ENCODE measurements around the gene TBX19.

The TBX19 gene

GRCh38 chr1:168320800-168321450, 40.2 kb downstream of the TBX19 start:
- TF ChIP-seq TCF12 (IDR thresholded peaks at IDR 0.05; ENCODE audit: low read depth), result no peak

DNA sequence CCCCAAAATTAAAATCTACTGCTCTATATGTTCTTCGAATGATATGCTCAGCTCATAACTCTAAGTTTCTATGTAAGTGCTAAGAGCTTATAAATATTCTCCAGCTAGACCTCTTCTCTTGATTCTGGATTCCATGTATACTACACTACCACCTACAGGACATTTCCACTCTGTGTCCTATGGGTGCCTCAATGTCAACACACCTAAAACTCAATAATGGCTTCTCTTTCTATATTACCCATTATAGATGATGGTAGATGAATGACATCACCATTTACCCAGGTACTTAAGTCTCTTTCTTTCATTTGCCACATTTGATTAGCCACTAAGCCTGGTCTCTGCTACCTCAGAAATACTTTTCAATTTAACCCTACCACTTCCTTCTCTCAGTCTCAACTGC, 41.3 kb downstream of the TBX19 start:
- peak; percentile 63 for TF ChIP-seq RAD21 (IDR thresholded peaks at IDR 0.05; ENCODE audit: low read depth)
- TF ChIP-seq, protein P1, sequence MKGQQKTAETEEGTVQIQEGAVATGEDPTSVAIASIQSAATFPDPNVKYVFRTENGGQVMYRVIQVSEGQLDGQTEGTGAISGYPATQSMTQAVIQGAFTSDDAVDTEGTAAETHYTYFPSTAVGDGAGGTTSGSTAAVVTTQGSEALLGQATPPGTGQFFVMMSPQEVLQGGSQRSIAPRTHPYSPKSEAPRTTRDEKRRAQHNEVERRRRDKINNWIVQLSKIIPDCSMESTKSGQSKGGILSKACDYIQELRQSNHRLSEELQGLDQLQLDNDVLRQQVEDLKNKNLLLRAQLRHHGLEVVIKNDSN (IDR thresholded peaks at IDR 0.05), result no peak

- no peak for TF ChIP-seq YY1 (IDR thresholded peaks at IDR 0.05; ENCODE audit: low read depth)
- TF ChIP-seq TCF12 (IDR thresholded peaks at IDR 0.05; ENCODE audit: low read depth), result no peak
- TF ChIP-seq EGR1 (IDR thresholded peaks at IDR 0.05), result no peak
- TF ChIP-seq FOXM1 (IDR thresholded peaks at IDR 0.05; ENCODE audit: borderline replicate concordance, low read depth), result no peak
- no peak for TF ChIP-seq NFIC (IDR thresholded peaks at IDR 0.05)
- TF ChIP-seq RAD21 (IDR thresholded peaks at IDR 0.05; ENCODE audit: low read depth), result no peak
- TF ChIP-seq, protein P2, sequence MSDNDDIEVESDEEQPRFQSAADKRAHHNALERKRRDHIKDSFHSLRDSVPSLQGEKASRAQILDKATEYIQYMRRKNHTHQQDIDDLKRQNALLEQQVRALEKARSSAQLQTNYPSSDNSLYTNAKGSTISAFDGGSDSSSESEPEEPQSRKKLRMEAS (IDR thresholded peaks at IDR 0.05), result no peak
- TF ChIP-seq CEBPB (IDR thresholded peaks at IDR 0.05), result no peak
- TF ChIP-seq, protein P1 (IDR thresholded peaks at IDR 0.05), result no peak
These were observed 44.2 kb downstream of the TBX19 start for GRCh38 chr1:168324745-168325425.

DNA sequence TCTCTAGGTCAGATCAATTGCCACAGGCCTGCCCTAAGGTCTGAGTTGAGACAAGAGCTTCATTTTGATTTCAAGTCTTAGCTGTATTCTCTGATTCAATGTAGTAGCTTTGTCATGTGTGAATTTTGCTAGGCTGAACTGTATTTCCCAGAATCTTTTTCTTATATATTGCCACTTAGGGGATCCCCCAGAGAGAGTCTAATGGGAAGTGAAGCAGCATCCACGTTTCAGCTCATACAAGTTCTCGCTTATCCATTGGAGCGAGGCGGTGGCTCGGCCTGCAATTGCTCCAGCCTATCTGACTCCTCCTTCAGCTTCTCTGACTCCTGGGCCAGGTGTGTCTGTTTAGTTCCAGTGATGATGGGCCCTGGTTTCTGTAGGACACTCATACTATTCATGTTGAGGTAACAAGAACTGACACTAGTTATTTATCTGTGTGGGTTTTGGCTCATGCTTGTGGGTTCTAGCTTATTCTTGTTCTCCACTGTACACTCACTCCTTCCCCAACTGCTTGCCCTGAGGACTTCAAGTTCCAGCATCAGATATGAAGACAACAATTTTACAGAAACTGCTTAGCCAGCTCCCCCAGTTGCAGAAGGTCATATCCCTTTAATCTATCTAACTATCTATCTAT, 48.2 kb downstream of the TBX19 start:
- TF ChIP-seq ZBTB7A (IDR thresholded peaks at IDR 0.05; ENCODE audit: low read depth), result no peak
- no peak for TF ChIP-seq FOXM1 (IDR thresholded peaks at IDR 0.05; ENCODE audit: borderline replicate concordance, low read depth)
- no peak for TF ChIP-seq EP300 (IDR thresholded peaks at IDR 0.05; ENCODE audit: borderline replicate concordance)
- no peak for TF ChIP-seq NFIC (IDR thresholded peaks at IDR 0.05)
- TF ChIP-seq, protein P3, sequence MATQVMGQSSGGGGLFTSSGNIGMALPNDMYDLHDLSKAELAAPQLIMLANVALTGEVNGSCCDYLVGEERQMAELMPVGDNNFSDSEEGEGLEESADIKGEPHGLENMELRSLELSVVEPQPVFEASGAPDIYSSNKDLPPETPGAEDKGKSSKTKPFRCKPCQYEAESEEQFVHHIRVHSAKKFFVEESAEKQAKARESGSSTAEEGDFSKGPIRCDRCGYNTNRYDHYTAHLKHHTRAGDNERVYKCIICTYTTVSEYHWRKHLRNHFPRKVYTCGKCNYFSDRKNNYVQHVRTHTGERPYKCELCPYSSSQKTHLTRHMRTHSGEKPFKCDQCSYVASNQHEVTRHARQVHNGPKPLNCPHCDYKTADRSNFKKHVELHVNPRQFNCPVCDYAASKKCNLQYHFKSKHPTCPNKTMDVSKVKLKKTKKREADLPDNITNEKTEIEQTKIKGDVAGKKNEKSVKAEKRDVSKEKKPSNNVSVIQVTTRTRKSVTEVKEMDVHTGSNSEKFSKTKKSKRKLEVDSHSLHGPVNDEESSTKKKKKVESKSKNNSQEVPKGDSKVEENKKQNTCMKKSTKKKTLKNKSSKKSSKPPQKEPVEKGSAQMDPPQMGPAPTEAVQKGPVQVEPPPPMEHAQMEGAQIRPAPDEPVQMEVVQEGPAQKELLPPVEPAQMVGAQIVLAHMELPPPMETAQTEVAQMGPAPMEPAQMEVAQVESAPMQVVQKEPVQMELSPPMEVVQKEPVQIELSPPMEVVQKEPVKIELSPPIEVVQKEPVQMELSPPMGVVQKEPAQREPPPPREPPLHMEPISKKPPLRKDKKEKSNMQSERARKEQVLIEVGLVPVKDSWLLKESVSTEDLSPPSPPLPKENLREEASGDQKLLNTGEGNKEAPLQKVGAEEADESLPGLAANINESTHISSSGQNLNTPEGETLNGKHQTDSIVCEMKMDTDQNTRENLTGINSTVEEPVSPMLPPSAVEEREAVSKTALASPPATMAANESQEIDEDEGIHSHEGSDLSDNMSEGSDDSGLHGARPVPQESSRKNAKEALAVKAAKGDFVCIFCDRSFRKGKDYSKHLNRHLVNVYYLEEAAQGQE (IDR thresholded peaks at IDR 0.05; ENCODE audit: low read depth), result no peak
- TF ChIP-seq, protein P2 (IDR thresholded peaks at IDR 0.05), result no peak
- no peak for TF ChIP-seq CREB1 (IDR thresholded peaks at IDR 0.05; ENCODE audit: low read depth)
- TF ChIP-seq CEBPB (IDR thresholded peaks at IDR 0.05), result no peak
- TF ChIP-seq EGR1 (IDR thresholded peaks at IDR 0.05), result no peak
- TF ChIP-seq RAD21 (IDR thresholded peaks at IDR 0.05; ENCODE audit: low read depth), result no peak
- no peak for TF ChIP-seq TEAD4 (IDR thresholded peaks at IDR 0.05)
- no peak for TF ChIP-seq YY1 (IDR thresholded peaks at IDR 0.05; ENCODE audit: low read depth)
- no peak for TF ChIP-seq TAF1 (IDR thresholded peaks at IDR 0.05; ENCODE audit: low read depth)
- no peak for TF ChIP-seq TCF12 (IDR thresholded peaks at IDR 0.05; ENCODE audit: low read depth)
- TF ChIP-seq, protein P1 (IDR thresholded peaks at IDR 0.05), result no peak

GRCh38 chr1:168330285-168330684, 49.6 kb downstream of the TBX19 start:
- TF ChIP-seq YY1 (IDR thresholded peaks at IDR 0.05; ENCODE audit: low read depth), result no peak
- no peak for TF ChIP-seq CREB1 (IDR thresholded peaks at IDR 0.05; ENCODE audit: low read depth)
- no peak for TF ChIP-seq TEAD4 (IDR thresholded peaks at IDR 0.05)
- no peak for TF ChIP-seq EGR1 (IDR thresholded peaks at IDR 0.05)
- TF ChIP-seq CEBPB (IDR thresholded peaks at IDR 0.05), result no peak
- TF ChIP-seq FOXM1 (IDR thresholded peaks at IDR 0.05; ENCODE audit: borderline replicate concordance, low read depth), result no peak
- TF ChIP-seq, protein P2 (IDR thresholded peaks at IDR 0.05), result no peak
- no peak for TF ChIP-seq TAF1 (IDR thresholded peaks at IDR 0.05; ENCODE audit: low read depth)
- TF ChIP-seq NFIC (IDR thresholded peaks at IDR 0.05), result no peak
- no peak for TF ChIP-seq EP300 (IDR thresholded peaks at IDR 0.05; ENCODE audit: borderline replicate concordance)
- no peak for TF ChIP-seq TCF12 (IDR thresholded peaks at IDR 0.05; ENCODE audit: low read depth)

GRCh38 chr1:168331569-168331968, 50.9 kb downstream of the TBX19 start:
- TF ChIP-seq NFIC (IDR thresholded peaks at IDR 0.05), result no peak
- no peak for TF ChIP-seq TEAD4 (IDR thresholded peaks at IDR 0.05)
- TF ChIP-seq, protein P1 (IDR thresholded peaks at IDR 0.05), result no peak
- no peak for TF ChIP-seq EP300 (IDR thresholded peaks at IDR 0.05; ENCODE audit: borderline replicate concordance)
- no peak for TF ChIP-seq CREB1 (IDR thresholded peaks at IDR 0.05; ENCODE audit: low read depth)
- TF ChIP-seq TCF12 (IDR thresholded peaks at IDR 0.05; ENCODE audit: low read depth), result no peak
- no peak for TF ChIP-seq EGR1 (IDR thresholded peaks at IDR 0.05)
- no peak for TF ChIP-seq CEBPB (IDR thresholded peaks at IDR 0.05)
- no peak for TF ChIP-seq ZBTB7A (IDR thresholded peaks at IDR 0.05; ENCODE audit: low read depth)
- TF ChIP-seq TAF1 (IDR thresholded peaks at IDR 0.05; ENCODE audit: low read depth), result no peak
- no peak for TF ChIP-seq FOXM1 (IDR thresholded peaks at IDR 0.05; ENCODE audit: borderline replicate concordance, low read depth)
- TF ChIP-seq RAD21 (IDR thresholded peaks at IDR 0.05; ENCODE audit: low read depth), result no peak
- TF ChIP-seq, protein P3 (IDR thresholded peaks at IDR 0.05; ENCODE audit: low read depth), result no peak
- TF ChIP-seq, protein P2 (IDR thresholded peaks at IDR 0.05), result no peak
- TF ChIP-seq YY1 (IDR thresholded peaks at IDR 0.05; ENCODE audit: low read depth), result no peak
